HG03575 (cell line): ENCODE measurements around the gene HP1BP3.

Experiments used
- ATAC-seq: cut with Tn5 transposase; IDR thresholded peaks from one replicate; pipeline ENCODE4 v1.9.1; 2021; ENCODE audit not compliant: unreplicated experiment, insufficient number of reproducible peaks, low FRiP score; ENCODE audit errors: extremely low read depth

Gene HP1BP3

GRCh38 chr1:20717452-20718342, 69.4 kb downstream of the HP1BP3 start, which contains the start of gene KIF17:
Gene KIF17 (minus strand): TSS chr1:20718007. CDS start chr1:20717706, 301 bp downstream.
- no peak for ATAC-seq

GRCh38 chr1:20716232-20716631, 70.9 kb downstream of the HP1BP3 start:
- ATAC-seq = no peak

- ATAC-seq = no peak
Observed at GRCh38 chr1:20715406-20715805, 71.7 kb downstream of the HP1BP3 start.

- ATAC-seq = no peak
Observed at GRCh38 chr1:20713440-20713839, 73.7 kb downstream of the HP1BP3 start.

GRCh38 chr1:20712215-20712577, 74.9 kb downstream of the HP1BP3 start:
- no peak for ATAC-seq

GRCh38 chr1:20711285-20712214, 75.6 kb downstream of the HP1BP3 start:
- ATAC-seq = no peak

GRCh38 chr1:20710469-20711284, 76.4 kb downstream of the HP1BP3 start:
- no peak for ATAC-seq

GRCh38 chr1:20709868-20710267, 77.2 kb downstream of the HP1BP3 start:
- ATAC-seq = no peak

- ATAC-seq = no peak
Observed at GRCh38 chr1:20708891-20709290, 78.2 kb downstream of the HP1BP3 start.

GRCh38 chr1:20708057-20708456, 79.0 kb downstream of the HP1BP3 start:
- no peak for ATAC-seq

- no peak for ATAC-seq
Observed at GRCh38 chr1:20706841-20707240, 80.3 kb downstream of the HP1BP3 start.

GRCh38 chr1:20705203-20705755, 81.8 kb downstream of the HP1BP3 start:
- ATAC-seq = no peak

- ATAC-seq = no peak
Observed at GRCh38 chr1:20704390-20705202, 82.5 kb downstream of the HP1BP3 start.

- no peak for ATAC-seq
Observed at GRCh38 chr1:20703124-20703756, 83.9 kb downstream of the HP1BP3 start.

GRCh38 chr1:20702416-20702815, 84.7 kb downstream of the HP1BP3 start:
- no peak for ATAC-seq

- no peak for ATAC-seq
Observed at GRCh38 chr1:20701847-20702246, 85.3 kb downstream of the HP1BP3 start.

- ATAC-seq = no peak
Observed at GRCh38 chr1:20701446-20701845, 85.7 kb downstream of the HP1BP3 start.
